ENCODE results near the gene SPECC1. TPM values are rescaled to one million over a fixed set of nuclear protein-coding genes. Genes with fewer than 3 reads are reported as not detected.
"Not testable (repeated sequence)": the region's sequence is repeated elsewhere in the genome, so short reads cannot be mapped to it uniquely, and the experiment has no call there.

The SPECC1 gene
- total and polyA plus RNA-seq, 2 donors (not counting 3 experiments of a cell fraction or from before 2014, with no cell fraction given): 5.3 to 20.4 TPM

GRCh38 chr17:20191056-20191455 is 181.9 kb downstream of the SPECC1 start:
- dilution Hi-C loops (cut with MboI; ENCODE audit: extremely low pct_ligation_motif_present, low sequenced_read_pairs) (no loop called here), intact Hi-C loops (cut with micrococcal nuclease) (no loop called here)
- H3K27me3 ChIP-seq (ENCODE audit: control insufficient read depth in 2 of 2, insufficient read depth in 2 of 2, low read length in 2 of 2): no peaks in the 10 kb centered on the region
- BruUV-seq (replicated peaks): no TSS peak
- H3K4me3 ChIP-seq (replicated peaks in 1 of 3; ENCODE audit: insufficient read depth in 1 of 3, low read depth in 1 of 3, low read length in 3 of 3): no peak overlapping the region
- DNase-seq (ENCODE audit: low read depth, low spot score) (no peak), FAIRE-seq (no peak)
- TF ChIP-seq EZH2 (IDR thresholded peaks at IDR 0.05; ENCODE audit: borderline replicate concordance, low read depth, low read length, severe bottlenecking) (no peak), POLR2A (IDR thresholded peaks at IDR 0.05; ENCODE audit: low read depth, low read length) (no peak), MAX (IDR thresholded peaks at IDR 0.05; ENCODE audit: insufficient read depth, insufficient read length) (no peak), FOS (IDR thresholded peaks at IDR 0.05; ENCODE audit: borderline replicate concordance, insufficient read depth, low read length) (no peak)
- no peak overlapping the region for H2AFZ ChIP-seq (ENCODE audit: low read depth, low read length)
- no peaks in the 10 kb centered on the region for H4K20me1 ChIP-seq (replicated peaks; ENCODE audit: control insufficient read depth, extremely low read depth, insufficient read depth, low read length)
- H3K9ac ChIP-seq (replicated peaks; ENCODE audit: extremely low read depth, insufficient read depth, low read length): no peak overlapping the region
- CTCF ChIA-PET: no interaction called here
- H3K79me2 ChIP-seq (ENCODE audit: control insufficient read depth, insufficient read depth, low read length): no peaks in the 10 kb centered on the region
- H3K9me3 ChIP-seq (replicated peaks; ENCODE audit: control insufficient read depth, insufficient read depth, low read length): no peaks in the 10 kb centered on the region
- no peak overlapping the region for H3K4me2 ChIP-seq (ENCODE audit: insufficient read depth, low read length)
- no peaks in the 10 kb centered on the region for H3K36me3 ChIP-seq (ENCODE audit: control insufficient read depth in 2 of 2, extremely low read depth in 1 of 2, insufficient read depth in 2 of 2, low read length in 2 of 2)
- POLR2A ChIA-PET: no interaction called here
- no peak overlapping the region for H3K27ac ChIP-seq (ENCODE audit: insufficient read depth, low read depth, low read length)
- no peaks in the 10 kb centered on the region for H3K9me1 ChIP-seq (replicated peaks; ENCODE audit: control insufficient read depth, extremely low read depth, insufficient read depth, low read length)
- no peaks in the 10 kb centered on the region for H3K4me1 ChIP-seq (ENCODE audit: control insufficient read depth, extremely low read depth, insufficient read depth, low read length)

- H3K4me1 ChIP-seq (ENCODE audit: control insufficient read depth, extremely low read depth, insufficient read depth, low read length); dilution Hi-C loops (cut with MboI; ENCODE audit: extremely low pct_ligation_motif_present, low sequenced_read_pairs); BruUV-seq (replicated peaks); H4K20me1 ChIP-seq (replicated peaks; ENCODE audit: control insufficient read depth, extremely low read depth, insufficient read depth, low read length); H3K79me2 ChIP-seq (ENCODE audit: control insufficient read depth, insufficient read depth, low read length); H3K4me3 ChIP-seq (replicated peaks in 1 of 3; ENCODE audit: insufficient read depth in 1 of 3, low read depth in 1 of 3, low read length in 3 of 3); H3K36me3 ChIP-seq (ENCODE audit: control insufficient read depth in 2 of 2, extremely low read depth in 1 of 2, insufficient read depth in 2 of 2, low read length in 2 of 2); H2AFZ ChIP-seq (ENCODE audit: low read depth, low read length); H3K9ac ChIP-seq (replicated peaks; ENCODE audit: extremely low read depth, insufficient read depth, low read length); H3K27ac ChIP-seq (ENCODE audit: insufficient read depth, low read depth, low read length); H3K9me3 ChIP-seq (replicated peaks; ENCODE audit: control insufficient read depth, insufficient read depth, low read length); POLR2A ChIA-PET; H3K4me2 ChIP-seq (ENCODE audit: insufficient read depth, low read length); FAIRE-seq; DNase-seq (ENCODE audit: low read depth, low spot score); H3K27me3 ChIP-seq (ENCODE audit: control insufficient read depth in 2 of 2, insufficient read depth in 2 of 2, low read length in 2 of 2); H3K9me1 ChIP-seq (replicated peaks; ENCODE audit: control insufficient read depth, extremely low read depth, insufficient read depth, low read length); intact Hi-C loops (cut with micrococcal nuclease): not testable (repeated sequence)
- CTCF ChIA-PET: interaction anchor here (1.4 to 2.1 kb wide), 2 partner anchors 16 to 30 kb away, joined by 3 to 4 read pairs; no protein-coding TSS in a partner anchor
These were observed 187.1 kb downstream of the SPECC1 start for GRCh38 chr17:20196286-20196685.
